OCI-LY1 (cell line): ENCODE measurements around the gene HINFP.

Experiments used
- H2AFZ ChIP-seq: fragments of 200-600 bp; sonication (generic), shearing (Covaris generic); 2 replicates; pipeline ENCODE4 v1.6.0; 2014; ENCODE audit warnings: antibody characterized with exemption, mild to moderate bottlenecking, low read length
- H3F3A ChIP-seq: fragments of 200-600 bp; sonication (generic), shearing (Covaris generic); 2 replicates; pipeline ENCODE4 v1.6.0; 2014; ENCODE audit warnings: mild to moderate bottlenecking, antibody characterized with exemption, low read length, moderate library complexity; ENCODE audit not compliant: insufficient read depth
- H3K27ac ChIP-seq: fragments of 200-600 bp; sonication (generic); 2 replicates; pipeline ENCODE4 v1.5.1; 2014; ENCODE audit warnings: low read length, mixed run types, mild to moderate bottlenecking, low read depth; ENCODE audit not compliant: poor library complexity, severe bottlenecking
- H3K27me3 ChIP-seq: fragments of 200-600 bp; sonication (generic); 2 replicates; pipeline ENCODE4 v1.6.0; 2014; ENCODE audit warnings: antibody characterized with exemption, mild to moderate bottlenecking, low read length, moderate library complexity; ENCODE audit not compliant: insufficient read depth
- H3K36me3 ChIP-seq: fragments of 200-600 bp; sonication (generic); 2 replicates; pipeline ENCODE4 v1.6.1; 2014; ENCODE audit warnings: mild to moderate bottlenecking, antibody characterized with exemption, low read length, moderate library complexity, mixed read lengths; ENCODE audit not compliant: insufficient read depth
- H3K4me1 ChIP-seq: fragments of 200-600 bp; sonication (generic); 2 replicates; pipeline ENCODE4 v1.5.1; 2014; ENCODE audit warnings: mild to moderate bottlenecking, low read length, moderate library complexity; ENCODE audit not compliant: insufficient read depth, severe bottlenecking
- H3K4me2 ChIP-seq: fragments of 200-600 bp; sonication (generic), shearing (Covaris generic); 2 replicates; pipeline ENCODE4 v1.6.1; 2014; ENCODE audit warnings: low read length
- H3K4me3 ChIP-seq: fragments of 200-600 bp; sonication (generic); 2 replicates; pipeline ENCODE4 v1.5.1; 2014; ENCODE audit warnings: low read length, low read depth, mild to moderate bottlenecking, mixed read lengths; ENCODE audit not compliant: poor library complexity, severe bottlenecking
- H3K79me2 ChIP-seq: fragments of 200-600 bp; shearing (Covaris generic); 2 replicates; pipeline ENCODE4 v1.6.1; 2016; ENCODE audit warnings: mixed run types, low read length, mixed read lengths; ENCODE audit not compliant: insufficient read depth
- H3K9ac ChIP-seq: fragments of 200-600 bp; sonication (generic), shearing (Covaris generic); 2 replicates; pipeline ENCODE4 v1.6.1; 2014; ENCODE audit warnings: mild to moderate bottlenecking, low read length, mixed read lengths
- H3K9me2 ChIP-seq: fragments of 200-600 bp; sonication (generic), shearing (Covaris generic); 2 replicates; pipeline ENCODE4 v1.6.1; 2014; ENCODE audit warnings: low read depth, mild to moderate bottlenecking, low read length, mixed read lengths
- H3K9me3 ChIP-seq: fragments of 200-600 bp; shearing (Covaris generic); 2 replicates; pipeline ENCODE4 v1.6.1; 2014; ENCODE audit warnings: low read length, mixed read lengths
- H4K20me1 ChIP-seq: fragments of 200-600 bp; sonication (generic), shearing (Covaris generic); 2 replicates; pipeline ENCODE4 v1.6.0; 2016; ENCODE audit warnings: mild to moderate bottlenecking, low read length; ENCODE audit not compliant: insufficient read depth
- CTCF ChIP-seq: fragments of 200-600 bp; sonication (generic), shearing (Covaris generic); IDR thresholded peaks from 2 replicates; pipeline ENCODE4 v1.5.1; 2017; ENCODE audit warnings: mild to moderate bottlenecking, antibody characterized with exemption, low read length, moderate library complexity, mixed read lengths
- EZH2 ChIP-seq: fragments of 200-600 bp; sonication (generic), shearing (Covaris generic); IDR thresholded peaks from 2 replicates; pipeline ENCODE4 v1.8.0; 2017; ENCODE audit warnings: borderline replicate concordance, mixed run types, mild to moderate bottlenecking, antibody characterized with exemption, low read length, moderate library complexity, mixed read lengths

The HINFP gene

DNA sequence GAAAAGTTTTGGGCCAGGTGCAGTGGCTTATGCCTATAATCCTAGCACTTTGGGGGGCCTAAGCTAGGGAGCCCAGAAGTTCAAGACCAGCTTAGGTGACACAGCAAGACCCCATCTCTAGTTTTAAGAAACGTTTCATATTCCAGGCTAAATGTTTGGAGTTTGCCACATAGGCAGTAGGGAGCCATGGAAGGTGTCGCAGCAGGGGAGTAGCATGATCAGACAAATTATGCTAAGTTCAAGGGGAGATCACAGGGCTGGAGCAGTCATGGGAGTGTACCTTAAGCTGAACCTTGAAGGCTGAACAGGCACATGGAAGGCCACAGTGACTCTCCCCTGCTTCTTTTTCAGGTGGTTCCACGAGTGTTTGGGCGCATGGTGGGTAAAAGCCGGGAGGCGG lies 58.0 kb downstream of the HINFP start:
- no peaks in the 10 kb centered on the region for H3K9me3 ChIP-seq
- no peak overlapping the region for H3K4me3 ChIP-seq
- H4K20me1 ChIP-seq: no peaks in the 10 kb centered on the region
- H3K4me1 ChIP-seq: no peaks in the 10 kb centered on the region
- no peak overlapping the region for H2AFZ ChIP-seq
- H3K4me2 ChIP-seq: no peak overlapping the region
- H3K36me3 ChIP-seq: no peaks in the 10 kb centered on the region
- H3K79me2 ChIP-seq: no peaks in the 10 kb centered on the region
- no peaks in the 10 kb centered on the region for H3F3A ChIP-seq
- H3K27me3 ChIP-seq: no peaks in the 10 kb centered on the region
- no peaks in the 10 kb centered on the region for H3K9me2 ChIP-seq
- no peak overlapping the region for H3K9ac ChIP-seq
- H3K27ac ChIP-seq: no peak overlapping the region
- no peak for TF ChIP-seq EZH2
- no peak for TF ChIP-seq CTCF

DNA sequence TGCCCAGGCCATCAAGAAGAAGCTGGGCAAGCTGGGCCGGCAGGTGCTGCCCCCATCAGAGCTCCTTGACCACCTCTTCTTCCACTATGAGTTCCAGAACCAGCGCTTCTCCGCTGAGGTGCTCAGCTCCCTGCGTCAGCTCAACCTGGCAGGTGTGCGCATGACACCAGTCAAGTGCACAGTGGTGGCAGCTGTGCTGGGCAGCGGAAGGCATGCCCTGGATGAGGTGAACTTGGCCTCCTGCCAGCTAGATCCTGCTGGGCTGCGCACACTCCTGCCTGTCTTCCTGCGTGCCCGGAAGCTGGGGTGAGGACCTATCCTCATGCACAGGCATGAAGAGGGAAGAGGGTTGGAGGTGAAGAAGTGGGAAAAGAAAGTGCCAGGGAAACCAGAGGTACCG lies 58.6 kb downstream of the HINFP start:
- Histone ChIP-seq H3K36me3 (no peaks in the 10 kb centered on the region), H3K4me2 (no peak overlapping the region), H3K27me3 (no peaks in the 10 kb centered on the region), H3K4me1 (no peaks in the 10 kb centered on the region), H3K4me3 (no peak overlapping the region), H4K20me1 (no peaks in the 10 kb centered on the region), H2AFZ (no peak overlapping the region), H3K9ac (no peak overlapping the region), H3K9me2 (no peaks in the 10 kb centered on the region), H3K79me2 (no peaks in the 10 kb centered on the region), H3K9me3 (no peaks in the 10 kb centered on the region), H3F3A (no peaks in the 10 kb centered on the region), H3K27ac (no peak overlapping the region)
- TF ChIP-seq CTCF: no peak
- no peak for TF ChIP-seq EZH2

- Histone ChIP-seq H3F3A (no peaks in the 10 kb centered on the region), H3K4me3 (no peak overlapping the region), H4K20me1 (no peaks in the 10 kb centered on the region), H3K4me1 (no peaks in the 10 kb centered on the region), H3K27ac (no peak overlapping the region), H3K27me3 (no peaks in the 10 kb centered on the region), H2AFZ (no peak overlapping the region), H3K9me2 (no peaks in the 10 kb centered on the region), H3K4me2 (no peak overlapping the region), H3K36me3 (no peaks in the 10 kb centered on the region), H3K9ac (no peak overlapping the region), H3K79me2 (no peaks in the 10 kb centered on the region), H3K9me3 (no peaks in the 10 kb centered on the region)
- TF ChIP-seq CTCF: no peak
- TF ChIP-seq EZH2: no peak
These were observed 59.6 kb downstream of the HINFP start for GRCh38 chr11:119180729-119181676.
